Kasumi-1 (cell line): ENCODE measurements around the gene BTBD9.

Experiments
- DNase-seq, 2 experiments: peaks; one replicate each; lab custom pipeline; 2025; lab: John Stamatoyannopoulos, UW

Gene BTBD9

DNA sequence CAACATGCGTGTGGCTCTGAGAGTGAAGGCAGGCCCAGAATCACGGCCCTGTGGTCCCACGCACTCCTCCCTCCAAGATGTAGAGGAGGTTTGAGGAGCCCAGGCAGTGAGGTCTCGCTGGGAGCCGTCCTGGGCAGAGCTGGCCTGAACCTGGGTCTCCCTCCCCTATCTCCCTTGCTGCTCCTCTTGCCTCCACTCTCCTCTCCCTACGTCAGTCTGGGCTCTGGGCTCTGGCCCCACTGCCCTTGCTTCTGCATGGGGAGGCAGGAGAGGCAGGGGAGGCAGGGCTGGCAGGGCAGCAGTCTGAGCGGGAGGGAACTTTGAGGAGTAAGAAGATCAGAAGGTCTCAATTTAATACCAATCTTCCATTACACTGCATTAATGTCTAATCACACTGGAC is 445.1 kb downstream of the BTBD9 start:
- DNase-seq = no peak

DNA sequence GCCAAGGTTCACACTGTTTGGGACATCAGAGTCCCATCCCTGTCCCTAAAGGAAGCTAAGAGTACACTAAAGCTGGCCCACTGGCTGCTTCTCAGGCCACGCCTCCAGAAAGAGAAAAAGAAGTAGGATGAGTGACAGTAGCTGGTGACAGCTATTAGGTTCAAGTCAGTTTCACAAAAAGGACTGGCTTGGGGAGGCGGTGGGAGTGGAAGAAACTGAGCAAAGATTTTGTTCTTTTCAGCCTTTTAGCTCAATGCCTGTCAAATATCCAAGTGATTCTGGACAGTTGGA is 445.5 kb downstream of the BTBD9 start:
- no peak for DNase-seq

DNA sequence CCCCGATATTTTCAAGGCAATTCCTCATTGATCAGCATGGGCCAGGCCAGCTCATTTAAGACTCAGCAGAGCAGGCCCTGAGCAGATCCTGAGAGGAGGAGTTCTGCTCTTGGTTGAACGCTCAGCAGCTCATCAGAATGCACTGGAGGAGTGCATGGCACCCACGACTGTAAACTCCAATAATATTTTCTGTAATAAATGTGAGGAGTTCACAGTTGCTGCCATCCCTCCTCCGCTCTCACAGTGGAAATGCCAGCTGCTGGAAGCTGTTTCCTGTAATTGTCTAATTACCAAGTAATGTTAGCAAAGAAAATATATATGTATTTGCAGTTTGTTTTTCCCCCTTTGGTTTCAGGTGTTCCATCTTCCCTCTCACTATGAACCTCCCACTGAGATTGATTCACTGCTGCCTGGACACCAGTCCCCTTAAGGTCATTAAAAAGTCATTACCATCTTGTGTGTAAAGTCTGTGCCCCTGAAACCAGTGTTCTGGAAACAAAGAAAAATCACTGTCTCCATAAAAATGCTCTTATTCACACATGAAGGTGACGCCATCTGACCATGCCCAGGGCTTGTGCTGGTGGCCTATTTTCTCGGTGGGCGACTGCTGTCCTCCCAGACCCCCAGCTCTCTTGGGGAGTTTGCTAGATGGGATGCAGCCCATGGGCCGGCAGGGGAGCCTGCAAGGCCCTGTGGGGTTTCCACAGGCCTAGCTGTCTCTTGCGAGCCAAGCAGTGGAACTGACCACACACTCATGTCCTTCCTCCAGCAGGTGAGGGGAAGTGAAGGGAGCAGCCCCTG is 446.0 kb downstream of the BTBD9 start:
- no peak for DNase-seq

DNA sequence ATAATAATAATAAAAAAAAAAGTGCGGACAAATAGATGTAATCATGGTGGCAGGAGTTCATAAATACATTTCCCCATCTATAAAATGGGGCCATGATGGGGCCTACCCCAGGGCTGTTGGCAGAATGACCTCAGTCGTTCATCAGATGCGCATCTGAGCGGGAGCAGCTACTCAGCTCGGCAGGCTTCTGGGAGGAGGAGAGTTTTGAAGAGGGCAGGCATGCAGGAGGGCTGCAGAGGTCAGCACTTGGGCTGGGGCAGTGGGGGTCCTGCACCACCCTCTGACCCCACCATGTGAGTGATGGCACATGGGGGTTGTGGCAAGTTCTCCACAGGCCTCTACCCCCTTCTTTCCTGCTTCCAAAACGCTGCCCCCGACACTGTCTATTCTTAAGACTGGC is 446.7 kb downstream of the BTBD9 start:
- no peak for DNase-seq

DNA sequence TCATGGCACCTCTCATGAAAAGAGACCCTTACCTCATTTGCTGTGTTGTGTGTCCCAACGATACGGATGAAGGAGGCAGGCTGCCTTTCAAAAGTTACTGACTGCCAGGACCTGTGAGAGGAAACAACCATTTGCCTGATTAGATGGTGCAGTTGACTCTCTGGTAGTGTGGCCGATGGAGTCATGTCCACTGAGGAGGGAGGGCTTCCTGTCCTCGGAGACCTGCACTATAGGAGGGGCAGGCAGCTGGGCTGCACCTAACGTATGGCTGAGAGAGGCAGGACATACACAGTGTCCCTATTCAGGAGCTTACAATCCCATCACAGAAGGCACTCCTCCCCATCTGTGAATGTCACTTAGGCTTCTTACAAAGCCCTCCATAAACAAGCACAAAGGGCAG is 447.2 kb downstream of the BTBD9 start:
- no peak for DNase-seq

DNA sequence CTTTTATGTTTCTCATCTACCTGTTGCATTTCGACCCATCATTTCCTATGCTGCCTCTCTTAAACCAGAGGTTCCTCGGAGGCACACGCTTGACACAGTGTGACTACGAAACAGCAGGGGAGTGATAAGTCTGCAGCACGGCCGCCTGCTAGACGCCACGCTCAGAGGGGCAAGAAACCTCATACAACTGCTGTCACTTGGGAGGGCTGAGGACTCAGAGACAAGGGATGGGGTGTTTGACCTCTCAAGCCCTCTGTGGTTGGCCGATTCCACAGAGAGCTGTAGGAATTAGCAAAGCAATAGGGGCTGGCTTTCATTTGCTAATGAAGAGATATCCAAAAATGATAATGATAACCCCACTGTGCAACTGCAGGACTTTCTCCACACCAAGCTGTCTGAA is 447.7 kb downstream of the BTBD9 start:
- no peak for DNase-seq

DNA sequence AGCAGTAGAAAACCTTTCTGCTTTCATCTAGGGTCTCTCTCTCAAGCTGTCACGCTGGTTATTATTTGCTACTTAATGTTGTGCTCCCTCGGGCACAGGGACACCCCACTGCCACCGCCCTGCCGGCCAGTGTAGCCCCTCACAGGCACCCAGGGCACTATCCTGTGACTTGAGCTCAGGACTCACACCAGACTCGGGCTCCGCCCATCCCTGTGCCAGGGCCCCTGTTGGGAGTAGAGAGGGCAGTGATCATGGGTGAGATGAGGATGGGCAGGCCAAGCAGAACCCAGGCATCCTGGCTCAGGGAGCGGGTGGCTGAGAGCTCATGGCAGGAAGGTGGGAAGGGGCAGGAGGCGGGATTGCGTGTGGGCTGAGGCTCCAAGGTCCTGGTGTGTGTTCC is 448.3 kb downstream of the BTBD9 start:
- no peak for DNase-seq

DNA sequence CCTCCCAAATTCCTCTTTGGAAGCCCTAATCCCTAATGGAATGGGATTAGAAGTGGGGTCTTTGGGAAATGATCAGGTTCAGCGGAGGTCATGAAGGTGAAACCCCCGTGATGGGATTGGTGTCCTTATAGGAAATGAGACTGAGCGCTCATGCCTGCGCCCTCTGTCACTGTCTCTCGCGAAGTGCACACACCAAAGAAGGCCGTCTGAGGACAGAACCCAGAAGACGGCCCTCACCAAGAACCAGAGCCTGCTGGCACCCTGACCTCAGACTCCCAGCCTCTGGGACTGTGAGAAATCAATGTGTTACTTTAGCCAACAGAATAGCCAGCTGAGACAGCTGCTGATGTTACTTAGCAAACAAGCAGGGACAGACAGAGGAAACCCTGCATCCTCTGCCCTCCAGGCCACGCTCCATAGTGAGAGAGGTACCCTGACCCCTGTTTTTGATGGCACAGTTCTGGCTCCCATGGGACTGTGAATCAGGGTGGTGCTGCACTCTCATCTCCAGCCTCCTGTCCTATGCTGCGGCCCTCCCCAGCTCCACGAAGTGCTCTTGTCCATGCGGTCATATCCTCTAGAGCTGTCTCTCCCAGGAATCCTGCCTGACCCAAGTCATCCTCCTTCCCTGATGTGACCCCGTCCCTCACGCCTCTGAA is 450.9 kb downstream of the BTBD9 start:
- DNase-seq = no peak

DNA sequence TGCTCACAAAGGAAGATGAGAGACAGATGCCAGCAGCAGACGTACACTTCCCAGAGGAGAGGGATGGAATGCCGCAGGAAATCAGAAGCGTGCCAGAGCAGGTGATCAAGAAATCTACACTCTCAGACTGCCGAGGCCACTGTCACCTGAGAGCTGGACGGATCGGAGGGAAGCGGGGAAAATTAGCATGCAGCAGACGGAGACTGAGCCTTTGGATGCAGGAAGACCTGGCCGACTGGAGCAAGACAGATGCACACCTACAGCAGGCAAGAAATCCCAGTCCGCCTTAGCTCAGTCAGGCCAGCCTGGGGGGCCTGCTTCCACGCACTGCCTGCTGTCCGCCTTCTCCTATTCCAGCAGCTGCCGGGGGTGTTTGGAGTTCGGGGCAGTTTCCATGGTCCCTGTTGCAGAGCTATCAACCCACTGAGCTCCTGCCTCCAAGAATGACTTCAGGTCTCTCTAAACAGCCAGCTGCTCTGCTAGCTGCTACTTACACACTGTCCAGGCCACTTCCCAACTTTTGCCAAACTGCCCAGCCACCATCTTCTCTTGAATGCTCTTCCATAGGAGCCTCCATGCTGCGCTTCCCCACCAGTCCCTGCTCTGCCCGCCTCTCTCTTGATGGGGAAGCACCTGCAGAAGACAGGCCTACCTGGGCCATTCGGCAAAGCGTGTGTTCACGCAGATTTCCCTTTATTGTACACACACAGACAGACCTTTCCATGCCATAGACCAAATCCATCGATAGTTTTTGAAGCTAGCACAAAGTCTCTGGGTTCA is 451.7 kb downstream of the BTBD9 start:
- DNase-seq = no peak

DNA sequence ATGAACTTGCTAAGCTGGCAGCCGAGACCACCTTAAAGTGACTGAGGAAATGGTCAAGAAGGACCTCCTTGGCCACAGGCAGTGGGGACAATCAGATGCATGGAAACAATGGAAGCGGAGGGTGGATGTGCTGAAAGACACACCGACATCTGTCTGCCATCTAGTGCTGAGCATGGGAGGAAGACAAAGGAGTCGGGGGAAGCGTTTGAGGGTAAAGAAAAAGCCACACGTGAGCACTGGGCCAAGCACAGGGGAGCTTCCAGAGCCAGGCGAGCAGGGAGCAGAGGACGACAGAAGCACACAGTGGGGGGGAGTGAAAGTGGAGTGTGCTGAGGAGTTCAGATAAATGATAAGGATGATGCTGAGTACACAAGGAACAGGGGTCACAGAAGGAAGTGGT is 452.4 kb downstream of the BTBD9 start:
- DNase-seq = no peak

DNA sequence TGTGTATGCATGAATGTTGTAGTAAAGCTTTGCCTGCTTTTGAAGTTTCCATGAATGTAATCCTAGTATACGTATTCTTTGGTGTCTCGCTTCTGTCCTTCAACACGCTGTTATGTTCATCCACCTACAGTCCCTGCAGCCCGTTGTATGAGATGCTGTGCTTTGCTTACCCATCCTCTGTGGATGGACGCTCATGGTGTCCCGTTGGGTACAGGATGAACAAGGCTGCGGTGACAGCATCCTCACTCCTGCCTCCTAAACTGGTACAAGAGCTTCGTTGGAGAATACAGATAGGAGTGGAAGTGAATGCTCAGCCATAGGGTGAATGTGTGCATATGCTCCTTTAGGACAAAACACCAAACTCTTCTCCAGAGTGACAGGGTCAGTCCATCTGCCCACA is 454.0 kb downstream of the BTBD9 start:
- DNase-seq = no peak

DNA sequence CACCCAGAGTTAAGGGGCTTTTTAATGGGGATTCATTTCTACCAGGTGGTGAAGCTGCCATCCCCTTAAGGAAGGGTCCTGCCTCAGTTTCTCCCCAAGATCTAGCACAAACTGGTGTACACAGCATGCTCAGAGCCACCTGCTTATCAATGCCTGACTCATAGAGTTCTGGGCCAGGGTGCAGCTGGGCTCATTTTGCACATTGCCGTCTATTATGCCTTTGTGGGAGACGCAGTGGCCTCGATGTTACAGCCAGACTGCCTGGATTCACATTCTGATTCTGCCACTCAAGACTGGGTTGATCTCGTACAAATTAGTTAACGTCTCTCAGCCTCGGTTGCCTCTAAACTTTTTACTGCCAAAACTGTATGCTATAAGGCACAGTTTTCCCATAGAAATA is 454.5 kb downstream of the BTBD9 start:
- DNase-seq = no peak

DNA sequence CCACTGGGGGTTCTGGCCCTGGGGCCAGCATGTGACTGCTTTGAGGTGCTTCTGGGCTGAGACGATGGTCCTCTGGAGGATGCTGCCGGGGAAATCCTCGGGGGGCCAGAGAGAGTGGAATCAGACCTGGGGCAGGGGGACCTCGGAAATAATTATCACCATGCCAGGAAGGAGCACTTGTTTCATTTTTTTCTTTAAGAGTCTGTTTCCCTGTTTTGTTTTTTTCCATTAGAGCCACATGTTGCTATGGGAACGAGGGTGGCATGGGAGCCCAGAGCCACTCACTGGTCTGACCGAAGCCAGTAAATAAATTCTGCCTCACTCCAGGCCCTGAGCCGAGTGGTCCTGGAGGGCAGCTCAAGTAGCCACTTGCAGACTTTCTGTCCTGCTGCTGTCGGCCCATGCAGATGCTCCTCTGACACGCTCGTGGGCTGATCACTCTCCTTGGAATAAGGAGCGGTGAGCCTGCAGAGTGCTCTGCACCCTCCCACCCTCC is 455.1 kb downstream of the BTBD9 start:
- DNase-seq = no peak

DNA sequence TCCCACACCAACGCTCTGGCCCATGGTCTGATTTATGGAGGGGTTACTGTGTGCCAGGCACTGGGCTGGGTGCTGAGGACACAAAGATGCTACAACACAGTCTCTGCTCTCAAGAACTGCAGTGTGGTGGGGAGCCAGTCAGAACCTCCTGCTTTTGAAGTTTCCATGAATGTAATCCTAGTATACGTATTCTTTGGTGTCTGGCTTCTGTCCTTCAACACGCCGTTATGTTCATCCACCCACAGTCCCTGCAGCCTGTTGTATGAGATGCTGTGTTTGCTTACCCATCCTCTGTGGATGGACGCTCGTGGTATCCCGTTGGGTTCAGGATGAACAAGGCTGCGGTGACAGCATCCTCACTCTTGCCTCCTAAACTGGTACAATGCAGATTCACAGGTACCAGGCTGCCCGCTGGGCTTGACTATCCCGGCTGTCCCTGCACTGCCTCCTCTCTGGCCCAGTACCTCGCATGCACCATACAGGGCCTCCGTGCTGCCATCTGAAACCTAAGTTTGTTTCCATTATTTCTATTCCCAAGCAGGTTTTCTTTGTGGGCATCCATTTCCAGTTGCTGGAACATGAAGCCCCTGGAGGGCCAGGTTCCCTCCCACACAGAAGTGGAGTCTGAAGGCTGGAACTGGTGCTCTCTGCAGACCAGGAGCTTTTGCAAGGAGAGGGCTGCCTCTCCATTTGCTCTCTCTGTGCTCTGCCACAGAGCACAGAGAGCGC is 455.7 kb downstream of the BTBD9 start:
- DNase-seq = no peak

DNA sequence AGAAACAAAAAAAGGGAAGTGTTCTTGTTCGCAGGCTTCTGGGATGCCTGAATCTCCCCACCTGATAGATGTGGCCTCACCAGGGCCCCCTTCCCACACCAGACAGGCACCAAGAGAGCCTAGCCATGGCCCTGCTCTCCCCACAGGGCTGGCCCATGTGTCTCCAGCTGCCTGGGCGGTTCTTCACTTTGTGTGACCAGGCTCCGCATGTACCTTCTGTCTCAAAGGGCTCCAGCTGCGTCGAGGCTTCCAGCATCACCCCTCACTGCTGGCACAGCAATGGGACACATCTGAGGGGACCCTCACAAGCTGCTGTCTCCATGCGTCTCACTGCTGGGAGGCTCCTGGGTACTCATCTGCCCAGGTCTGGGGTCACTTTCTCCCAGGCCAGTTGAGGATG is 457.3 kb downstream of the BTBD9 start:
- no peak for DNase-seq

DNA sequence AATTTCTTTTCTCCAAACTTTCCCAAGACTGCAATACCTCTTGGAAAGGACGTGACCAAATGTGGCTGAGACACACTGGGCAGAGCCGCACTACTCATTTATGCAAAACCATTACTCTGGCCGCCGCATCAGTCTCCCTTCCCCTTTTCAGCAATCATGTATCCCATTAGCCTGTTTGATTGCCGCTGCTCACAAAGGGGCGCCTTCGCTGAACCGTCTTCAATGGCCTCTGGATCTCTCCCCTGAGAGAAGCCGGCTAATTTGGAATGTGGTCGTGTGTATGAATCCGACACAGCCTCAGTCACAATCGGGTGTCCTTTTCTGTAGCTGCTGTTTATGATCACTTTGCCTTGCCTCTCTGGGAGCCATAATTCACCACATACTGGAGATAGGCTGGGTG is 459.1 kb downstream of the BTBD9 start:
- DNase-seq = no peak

DNA sequence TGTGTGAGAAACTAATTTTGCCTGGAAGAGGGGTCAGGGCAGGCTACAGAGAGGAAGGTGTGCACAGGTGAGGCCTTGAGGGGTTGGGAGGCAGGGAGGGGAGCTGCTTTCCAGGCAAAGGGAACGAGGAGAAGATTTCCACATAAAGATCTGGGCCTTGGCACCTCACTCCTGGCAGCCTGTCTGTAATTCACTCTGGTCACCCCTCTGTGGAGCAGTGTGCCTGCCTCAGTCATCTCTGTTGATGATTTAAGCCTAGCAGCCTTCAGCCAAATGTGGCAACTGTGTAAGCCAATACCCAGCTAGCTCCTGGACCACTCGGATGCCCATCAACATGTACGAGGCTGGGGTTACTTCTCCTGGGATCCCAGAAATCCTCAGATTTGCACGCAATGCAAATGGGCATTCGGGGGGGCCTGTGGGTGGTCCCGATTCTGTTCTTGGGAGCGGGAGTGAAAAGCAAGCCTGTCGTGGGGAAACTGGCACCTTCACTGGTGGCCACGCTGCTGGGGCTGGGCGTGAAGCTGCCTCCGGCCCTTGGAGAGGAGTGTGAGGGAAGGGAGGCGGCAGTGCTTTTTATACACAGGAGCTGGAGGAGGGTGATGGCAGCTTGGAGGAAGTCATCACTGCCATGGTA is 459.8 kb downstream of the BTBD9 start:
- DNase-seq = no peak

DNA sequence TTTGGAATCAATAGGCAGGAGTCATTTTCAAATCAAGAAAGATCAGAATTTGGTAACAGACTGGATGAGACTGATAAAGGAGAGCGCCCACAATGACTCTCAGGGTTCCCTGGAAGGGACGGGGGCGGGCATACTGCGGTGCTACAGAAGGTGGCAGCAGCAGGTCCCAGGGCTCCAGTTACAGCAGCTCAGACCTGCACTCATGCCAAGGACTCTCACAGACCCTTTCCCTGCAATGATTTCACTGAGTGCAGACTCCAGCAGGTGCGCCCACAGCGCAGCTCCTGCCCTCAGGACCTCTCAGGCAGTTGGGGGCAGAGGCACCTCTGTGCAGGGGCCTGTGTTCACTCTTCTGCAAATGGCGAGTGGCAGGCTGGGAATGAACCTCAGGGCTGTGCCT is 460.4 kb downstream of the BTBD9 start:
- DNase-seq = no peak

DNA sequence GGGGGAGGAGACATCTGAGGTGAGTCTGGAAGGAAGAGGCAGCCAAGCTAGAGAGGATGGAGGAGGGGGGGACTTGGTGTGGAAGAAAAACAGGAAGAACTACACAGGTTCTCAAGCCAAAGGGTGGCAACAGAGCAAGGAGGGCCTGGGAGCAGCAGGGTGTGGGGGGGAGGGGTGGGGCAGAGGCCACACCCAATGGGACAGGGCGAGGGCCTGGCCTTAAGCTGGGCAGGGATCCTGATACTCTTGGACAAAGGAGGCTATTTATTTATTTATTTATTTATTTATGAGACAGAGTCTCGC is 461.2 kb downstream of the BTBD9 start:
- no peak for DNase-seq

DNA sequence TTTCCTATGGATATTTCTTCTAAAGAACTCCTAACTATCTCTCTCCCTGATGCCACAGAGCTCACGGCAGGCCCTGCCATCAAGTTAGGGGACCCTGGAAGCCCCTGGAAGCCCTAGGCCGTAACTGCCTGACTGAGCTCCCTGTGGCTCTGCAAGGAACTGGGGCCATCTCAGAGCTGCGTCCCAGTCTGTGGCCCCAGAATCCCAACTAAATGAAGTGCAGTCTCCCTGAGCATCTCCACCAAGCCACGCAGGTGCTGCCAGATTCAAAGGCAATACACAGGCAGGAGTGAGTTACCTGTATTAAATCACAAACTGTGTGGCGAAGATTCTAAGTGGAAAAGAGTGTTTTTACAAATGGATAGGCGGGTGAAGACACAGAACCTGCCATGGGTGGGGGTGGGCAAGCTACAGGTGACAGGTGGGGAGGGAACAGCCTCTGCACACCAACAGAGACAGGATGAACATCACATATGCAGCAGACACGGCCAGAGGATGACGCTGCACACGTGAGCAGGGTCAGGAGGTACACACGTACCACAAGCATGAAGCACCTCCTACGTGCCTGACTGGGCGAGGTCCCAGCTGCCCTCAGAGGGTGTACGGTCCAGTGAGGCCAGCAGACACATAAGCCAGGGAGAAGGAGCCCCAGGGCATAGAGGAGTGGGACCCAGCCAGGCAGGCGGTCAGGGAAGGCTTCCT is 461.7 kb downstream of the BTBD9 start:
- no peak for DNase-seq
